ENCODE data around the gene RTL5.

Gene RTL5

DNA sequence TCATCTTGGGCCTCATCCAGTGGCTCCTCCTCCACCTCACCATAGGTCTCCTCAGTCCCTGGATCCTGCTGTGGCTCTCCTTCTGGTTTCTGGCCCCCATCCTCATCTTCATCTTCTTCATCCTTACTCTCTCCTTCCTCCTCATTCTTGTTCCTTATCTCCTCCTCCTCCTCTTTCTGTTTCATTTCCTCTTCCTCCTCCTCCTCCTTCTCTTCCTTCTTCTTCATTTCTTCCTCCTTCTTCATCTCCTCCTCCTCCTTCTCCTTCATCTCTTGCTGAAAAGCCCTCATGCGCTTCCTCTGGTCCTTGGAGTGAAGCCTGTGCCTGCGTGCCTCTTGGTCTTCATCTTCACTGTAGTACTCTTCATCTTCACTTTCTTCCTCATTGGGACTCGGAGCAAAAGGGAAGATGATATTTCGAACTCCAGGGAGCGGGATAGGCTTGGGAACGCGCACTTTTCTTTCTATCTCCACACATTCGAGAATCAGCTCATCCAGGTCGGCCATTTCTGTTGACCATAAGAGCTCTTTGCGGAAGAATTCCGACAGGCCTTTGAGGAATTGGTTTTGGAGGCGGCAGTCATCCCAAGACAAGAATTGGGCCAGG lies 1.5 kb downstream of the RTL5 start:
- DNase-seq (ENCODE audit: low read depth, low spot score), result no peak

DNA sequence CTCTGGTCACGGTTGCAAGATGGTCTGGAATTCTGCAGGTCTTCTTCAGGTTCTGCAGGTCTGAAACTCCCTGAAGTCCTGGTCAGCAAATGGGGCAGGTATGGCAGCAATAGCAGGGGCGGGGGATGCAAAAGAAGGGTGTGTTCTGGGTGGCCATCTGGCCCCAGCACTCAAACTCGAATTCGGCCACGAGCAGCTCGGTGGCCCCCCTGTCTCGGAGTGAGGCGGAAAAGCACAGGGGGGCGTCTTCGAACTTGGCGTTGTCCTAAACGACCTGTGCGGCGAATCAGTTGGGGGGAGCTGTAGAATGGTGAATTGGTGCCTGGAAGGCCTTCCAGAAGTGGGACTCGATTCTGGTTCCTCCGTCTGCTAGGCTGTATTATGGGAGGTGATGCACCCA lies 2.1 kb downstream of the RTL5 start:
- DNase-seq (ENCODE audit: low read depth, low spot score), result no peak

DNA sequence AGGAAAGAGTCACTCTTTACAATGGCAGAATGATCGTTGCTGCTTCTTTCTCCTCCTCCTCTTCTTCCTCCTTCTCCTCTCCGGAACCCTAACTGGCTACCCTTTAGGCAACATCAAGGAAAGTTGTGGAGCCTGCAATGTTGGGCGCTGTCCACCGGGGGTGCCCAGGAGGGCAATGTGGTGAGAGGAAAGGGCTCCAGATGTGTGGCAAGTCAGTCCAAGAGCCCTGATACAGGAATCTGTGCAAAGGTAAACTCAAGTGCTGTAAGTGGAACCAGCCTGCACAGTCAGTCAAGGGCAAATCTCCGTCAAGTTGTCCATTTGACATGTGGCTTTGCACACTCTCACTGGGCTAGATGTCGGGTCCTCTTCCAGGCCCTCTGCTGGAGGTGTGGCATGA lies 2.8 kb downstream of the RTL5 start:
- no peak for DNase-seq (ENCODE audit: low read depth, low spot score)

DNA sequence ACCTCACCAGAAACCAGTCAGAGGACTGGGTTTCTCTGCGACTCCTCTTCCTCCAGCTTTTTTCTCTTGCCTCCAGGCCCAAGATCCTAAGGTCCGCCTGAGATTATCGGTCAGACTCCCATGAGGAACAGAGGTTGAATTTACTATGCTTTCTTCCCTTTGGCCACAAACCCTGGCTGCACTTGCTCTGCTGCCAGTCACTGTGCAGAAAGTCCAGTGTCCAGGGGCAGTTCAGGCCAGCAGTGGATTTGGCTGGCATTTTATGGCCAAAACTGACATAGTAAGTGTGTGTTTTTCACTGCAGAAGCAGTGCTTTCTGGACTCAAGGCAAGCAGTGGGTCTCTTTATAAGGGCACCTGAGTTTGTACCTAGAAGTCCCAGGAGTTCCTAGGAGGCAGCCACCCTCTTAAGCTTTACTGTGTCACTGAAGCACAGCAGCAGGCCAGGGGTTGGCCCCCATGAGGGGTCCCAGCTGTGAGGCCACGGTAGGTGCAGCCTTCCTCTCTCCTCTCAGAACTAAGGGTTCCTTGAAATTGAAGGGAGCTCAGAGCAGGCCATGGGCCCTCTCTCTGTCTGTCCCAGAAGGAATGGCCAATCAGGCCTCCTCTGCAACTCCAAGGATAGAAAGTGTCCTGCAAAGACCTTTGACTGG lies 3.4 kb downstream of the RTL5 start:
- no peak for DNase-seq (ENCODE audit: low read depth, low spot score)

GRCh38 chrX:72127332-72127731 lies 4.4 kb downstream of the RTL5 start:
- no peak for DNase-seq (ENCODE audit: low read depth, low spot score)

DNA sequence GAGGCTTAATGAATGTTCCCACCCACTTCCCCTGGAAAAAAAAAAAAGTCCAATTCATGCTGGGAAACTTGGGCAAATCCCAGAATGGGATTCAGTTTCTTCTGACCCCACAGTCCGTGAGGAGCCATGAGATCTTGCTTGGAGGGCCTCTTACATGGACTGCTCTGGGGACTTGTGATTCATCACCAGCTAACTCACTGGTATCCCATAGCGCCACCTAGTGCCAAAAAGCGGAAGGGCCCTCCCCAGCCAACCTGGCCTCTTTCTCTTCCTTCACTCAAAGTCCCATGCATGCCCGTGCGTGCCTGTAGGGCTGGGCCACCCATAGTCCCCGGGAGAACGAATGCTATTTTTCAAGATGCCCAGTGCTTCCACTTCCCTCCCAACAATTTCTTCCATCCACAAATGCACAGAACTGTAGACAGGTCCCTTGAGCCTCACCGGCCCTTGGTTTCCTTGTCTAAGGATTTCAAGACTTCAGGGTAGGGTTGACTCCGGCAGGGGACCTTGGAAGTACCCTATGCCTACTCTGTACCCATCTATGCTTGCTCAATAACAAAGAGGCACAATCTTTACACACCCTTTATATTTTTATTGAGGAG lies 5.1 kb downstream of the RTL5 start:
- peak; percentile 89 for DNase-seq (ENCODE audit: low read depth, low spot score)

GRCh38 chrX:72126048-72126415 lies 5.7 kb downstream of the RTL5 start:
- DNase-seq (ENCODE audit: low read depth, low spot score), result peak; percentile 25

DNA sequence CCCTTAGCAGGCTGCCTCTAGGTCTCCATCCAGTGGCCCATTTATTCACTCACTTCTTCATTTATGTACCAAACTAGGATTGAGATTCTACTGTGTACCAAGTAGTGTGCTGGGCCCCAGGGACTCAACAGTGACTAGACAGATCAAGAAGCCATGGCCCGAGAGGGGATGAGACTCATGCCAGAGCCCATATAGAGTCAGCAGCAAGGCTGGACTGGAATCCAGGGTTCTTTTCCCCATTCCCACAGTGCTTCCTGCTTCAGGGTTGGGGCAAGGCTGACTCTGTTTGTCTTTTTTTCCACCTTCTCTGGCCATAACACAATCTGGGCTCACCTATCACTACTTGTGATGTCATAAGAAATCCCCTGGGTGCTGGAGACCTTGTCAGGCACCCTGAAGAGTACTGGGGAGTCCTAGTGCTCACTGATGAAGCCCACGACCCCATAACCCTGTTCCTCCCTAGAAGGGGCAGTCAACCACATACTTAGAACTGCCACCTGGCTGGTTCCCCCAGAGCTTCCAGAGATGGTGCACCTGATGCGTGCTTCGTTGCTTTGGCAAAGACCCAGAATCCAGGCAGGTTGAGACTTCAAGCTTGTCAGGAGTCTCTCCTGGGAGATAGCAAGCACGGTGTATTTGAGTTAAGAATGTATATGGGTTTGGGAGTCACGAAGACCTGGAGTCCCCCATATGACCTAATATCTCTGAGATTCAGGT lies 6.2 kb downstream of the RTL5 start:
- DNase-seq (ENCODE audit: low read depth, low spot score), result no peak

DNA sequence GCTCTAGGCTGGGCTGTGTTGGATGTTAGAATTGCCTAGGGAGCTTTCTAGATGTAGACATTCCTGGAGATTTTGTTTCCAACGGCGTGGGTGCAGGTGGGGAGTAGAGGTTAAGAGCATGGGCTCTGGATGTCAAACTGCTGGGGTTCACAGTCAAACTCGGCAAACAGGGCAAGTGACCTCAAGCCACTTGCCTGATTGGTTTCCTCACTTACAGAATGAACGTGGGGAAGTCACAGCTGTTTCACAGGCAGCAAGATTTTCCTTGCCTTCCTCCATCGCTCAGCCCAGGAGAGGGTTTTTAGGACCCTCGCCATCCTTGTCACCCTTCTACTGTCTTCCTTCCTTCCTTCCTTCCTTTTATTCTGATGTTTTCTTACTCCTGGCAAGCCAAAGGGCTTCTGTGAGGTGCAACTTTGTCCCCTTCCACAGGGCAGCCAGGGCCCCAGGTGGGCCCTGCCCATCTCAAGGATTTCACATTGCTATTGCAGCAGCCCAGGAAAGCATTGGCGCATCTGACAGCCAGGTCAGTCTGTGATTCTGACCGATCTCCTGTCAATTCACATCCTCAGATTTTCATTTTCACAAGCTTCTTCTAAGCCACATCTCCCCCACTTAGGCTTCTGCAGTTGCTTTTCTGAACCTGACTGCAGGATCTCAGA lies 7.0 kb downstream of the RTL5 start:
- DNase-seq (ENCODE audit: low read depth, low spot score), result no peak

DNA sequence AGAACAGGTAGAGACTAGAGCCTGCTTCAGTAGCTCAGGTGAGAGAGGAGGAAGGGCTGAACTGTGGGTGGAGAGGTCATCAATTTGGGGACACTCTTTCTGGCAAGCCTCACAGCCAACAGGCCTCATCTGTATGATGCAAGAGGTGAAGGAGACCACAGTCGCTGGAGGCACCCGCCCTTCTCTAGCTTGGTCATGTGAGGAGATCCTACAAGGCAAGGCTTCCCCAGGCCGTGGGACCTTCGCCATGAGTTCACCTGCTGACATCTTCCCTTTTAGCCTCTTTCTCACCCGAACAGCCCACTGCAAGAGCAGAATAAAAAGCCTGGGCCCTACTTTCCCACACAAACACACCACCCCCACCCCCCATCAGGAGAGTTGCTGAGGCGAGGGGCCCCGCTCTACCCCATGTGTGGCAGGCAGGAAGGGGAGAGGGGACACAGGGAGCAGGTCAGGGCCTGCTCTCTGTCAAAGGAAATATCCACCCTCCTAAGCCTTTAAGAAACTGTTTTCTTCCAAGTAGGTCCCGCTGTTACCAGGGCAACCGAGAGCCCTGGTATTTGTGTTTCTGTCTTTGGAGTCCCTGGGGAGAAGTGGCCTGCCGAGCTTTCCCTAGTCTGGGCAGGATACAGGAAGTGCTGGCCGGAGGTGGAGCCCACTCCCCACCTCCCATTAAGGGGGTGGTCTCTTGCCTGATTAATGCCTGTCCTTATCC lies 8.1 kb downstream of the RTL5 start:
- peak; percentile 79 for DNase-seq (ENCODE audit: low read depth, low spot score)

DNA sequence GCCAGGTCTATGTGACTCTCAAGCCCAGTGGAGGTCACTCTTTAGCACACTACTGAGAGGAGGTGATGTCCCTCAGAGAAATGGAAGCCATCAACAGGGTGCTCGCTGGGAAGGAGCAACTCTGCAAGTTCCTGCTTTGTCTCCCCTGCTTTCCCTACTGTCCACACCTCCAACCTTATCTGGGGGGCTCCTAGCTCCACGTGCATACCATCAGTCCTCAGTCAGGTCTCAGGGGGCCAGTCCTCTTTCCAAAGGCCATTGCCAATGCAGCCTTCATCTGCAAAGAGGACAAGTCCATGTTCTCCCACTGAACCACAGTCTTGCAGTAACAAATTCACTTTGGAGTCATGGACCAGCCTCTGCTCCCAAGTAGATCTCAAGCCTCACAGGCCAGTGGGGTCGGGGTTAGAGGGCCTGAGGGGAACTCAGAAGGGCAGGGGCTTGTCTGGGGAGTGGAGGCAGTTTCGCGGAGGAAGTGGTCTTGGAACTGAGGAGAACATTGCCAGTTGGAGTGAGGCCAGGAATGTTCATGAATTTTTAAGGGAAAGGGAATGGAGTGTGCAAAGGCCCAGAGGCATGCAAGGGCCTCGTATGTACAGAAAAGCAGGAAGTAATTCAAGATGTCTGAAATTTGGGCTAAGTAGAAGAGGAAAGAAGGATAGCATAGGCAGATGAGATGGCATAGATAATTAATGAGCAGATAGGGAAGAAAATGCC lies 8.9 kb downstream of the RTL5 start:
- DNase-seq (ENCODE audit: low read depth, low spot score), result no peak

DNA sequence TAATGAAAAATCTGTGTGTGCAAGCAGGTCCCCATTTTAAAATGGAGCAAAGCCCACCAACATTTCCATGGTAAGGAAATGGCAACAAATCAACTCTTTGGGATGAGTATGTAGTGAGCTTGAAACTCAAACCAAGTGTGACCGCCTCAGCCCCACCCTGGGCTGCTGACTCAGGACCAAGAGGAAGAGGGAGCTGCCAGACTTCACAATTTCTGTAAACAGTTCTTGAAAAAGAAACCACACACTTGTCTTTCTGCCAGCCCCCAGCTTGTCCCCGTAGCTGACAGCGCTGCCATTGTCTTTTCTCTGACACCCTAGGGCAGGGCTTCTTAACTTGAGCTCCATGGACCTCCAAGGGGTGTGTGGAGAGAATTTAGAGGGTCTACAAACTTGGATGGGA lies 10.3 kb downstream of the RTL5 start:
- peak; percentile 81 for DNase-seq (ENCODE audit: low read depth, low spot score)

- DNase-seq (ENCODE audit: low read depth, low spot score), result no peak
Observed at GRCh38 chrX:72120837-72121236, 10.9 kb downstream of the RTL5 start.

DNA sequence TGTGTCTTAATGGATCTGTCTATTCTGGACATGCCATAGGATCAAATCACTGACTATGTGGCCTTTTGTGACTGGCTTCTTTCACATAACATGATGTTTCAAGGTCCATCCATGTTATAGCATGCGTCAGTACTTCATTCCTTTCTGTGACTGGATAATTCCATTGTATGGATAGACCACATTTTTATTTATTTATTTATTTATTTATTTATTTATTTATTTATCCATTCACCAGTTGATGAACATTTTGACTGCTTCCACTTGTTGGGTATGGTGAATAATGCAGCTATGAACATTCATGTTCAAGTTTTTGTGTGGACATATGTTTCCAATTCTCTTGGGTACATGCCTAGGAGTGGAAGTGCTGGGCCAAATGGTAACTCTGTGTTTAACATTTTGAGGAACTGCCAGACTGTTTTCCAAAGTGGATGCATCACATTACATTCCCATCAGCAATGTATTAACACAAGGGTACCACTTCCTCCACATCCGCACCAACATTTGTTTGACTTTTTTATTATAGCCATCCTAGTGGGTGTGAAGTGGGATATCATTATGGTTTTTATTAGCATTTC lies 14.0 kb downstream of the RTL5 start:
- DNase-seq (ENCODE audit: low read depth, low spot score), result no peak

DNA sequence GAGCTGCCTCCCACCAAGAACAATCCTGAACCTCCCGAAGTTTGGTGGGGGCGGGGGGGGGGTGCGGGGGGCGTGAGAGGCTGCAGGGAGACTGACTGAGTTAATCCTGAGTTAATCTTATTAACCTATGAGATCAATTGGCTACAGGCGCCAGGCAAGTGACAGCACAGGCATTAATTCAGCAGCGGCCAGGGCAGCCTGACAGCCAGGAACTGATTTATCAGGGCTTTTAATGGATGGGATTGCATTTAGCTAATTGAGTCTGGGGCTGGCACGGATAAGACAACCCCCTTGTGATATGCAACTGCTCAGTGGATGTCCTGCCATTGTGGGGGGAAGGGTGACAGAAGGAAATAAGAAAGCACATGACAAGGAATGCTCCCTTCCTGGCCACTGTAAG lies 16.3 kb downstream of the RTL5 start:
- no peak for DNase-seq (ENCODE audit: low read depth, low spot score)

DNA sequence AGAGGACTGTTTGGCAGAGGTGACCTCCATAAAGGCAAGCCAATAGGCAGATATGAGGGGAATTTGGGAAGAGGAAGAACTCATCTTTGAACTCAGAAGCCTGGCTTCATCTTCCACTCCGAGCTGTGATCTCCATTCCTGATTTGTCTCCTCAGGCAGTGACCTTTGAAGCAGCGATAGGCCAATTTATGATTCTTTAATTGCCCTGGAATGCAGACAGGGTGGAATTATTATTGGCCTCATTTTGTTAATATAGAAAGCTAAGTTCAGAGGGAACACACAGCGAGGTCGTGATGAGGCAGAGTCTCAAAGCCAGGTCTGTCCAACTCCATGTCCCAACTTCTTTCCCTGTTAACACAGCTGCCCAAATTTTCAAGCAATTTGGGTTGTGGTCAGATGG lies 16.9 kb downstream of the RTL5 start:
- no peak for DNase-seq (ENCODE audit: low read depth, low spot score)

DNA sequence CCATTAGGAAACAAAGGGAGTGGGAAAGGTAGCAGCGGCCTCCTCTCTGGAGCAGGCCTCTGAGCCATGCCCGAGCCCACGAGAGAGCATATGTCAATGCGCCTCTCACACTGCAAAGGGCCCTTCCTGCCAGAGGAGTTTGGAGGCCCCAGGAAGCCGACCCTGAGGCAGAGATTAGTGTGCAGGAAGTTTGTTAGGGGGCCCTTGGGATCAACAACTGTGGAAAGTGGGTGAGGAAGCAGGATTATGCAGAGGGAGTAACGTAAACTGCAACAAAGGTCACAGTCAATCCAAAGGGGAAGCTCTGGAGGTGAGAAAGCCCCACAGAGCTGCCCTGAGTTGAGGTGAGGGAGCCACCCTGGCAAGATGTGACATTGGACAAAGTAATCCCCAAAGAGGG lies 17.4 kb downstream of the RTL5 start:
- DNase-seq (ENCODE audit: low read depth, low spot score), result no peak

DNA sequence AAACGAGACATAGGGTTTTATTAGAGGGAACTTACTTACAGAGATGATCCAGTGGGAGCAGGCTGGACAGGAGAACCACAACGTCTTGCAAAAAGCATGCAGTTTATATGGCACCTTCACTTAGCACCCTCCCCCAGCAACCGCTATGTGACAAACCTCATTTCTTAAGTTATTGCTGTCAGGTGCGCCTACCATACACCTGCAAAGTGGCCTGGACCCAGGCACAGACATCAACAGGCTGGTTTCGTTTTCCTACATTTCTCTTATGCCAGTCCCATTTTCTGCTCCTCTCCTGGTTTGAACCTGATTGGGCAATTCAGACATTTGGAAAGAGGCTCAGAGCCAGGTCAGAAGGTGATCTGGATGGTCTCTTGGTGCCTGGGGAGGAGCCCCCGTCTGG lies 18.3 kb downstream of the RTL5 start:
- no peak for DNase-seq (ENCODE audit: low read depth, low spot score)

- DNase-seq (ENCODE audit: low read depth, low spot score), result no peak
Observed at GRCh38 chrX:72110876-72111708, 20.6 kb downstream of the RTL5 start.

All from astrocyte of the hippocampus (primary cell).